Activated gamma-delta T cell (primary cell): Measurements from ENCODE around the gene EPS8L3.
A peak's percentile ranks its signal among the peaks of the same experiment; 100 is the strongest.
"Not testable (repeated sequence)": the region's sequence is repeated elsewhere in the genome, so short reads cannot be mapped to it uniquely, and the experiment has no call there.

Experiments used
- DNase-seq: peaks from one replicate; lab custom pipeline; 2025; lab: John Stamatoyannopoulos, UW

EPS8L3 gene

DNA sequence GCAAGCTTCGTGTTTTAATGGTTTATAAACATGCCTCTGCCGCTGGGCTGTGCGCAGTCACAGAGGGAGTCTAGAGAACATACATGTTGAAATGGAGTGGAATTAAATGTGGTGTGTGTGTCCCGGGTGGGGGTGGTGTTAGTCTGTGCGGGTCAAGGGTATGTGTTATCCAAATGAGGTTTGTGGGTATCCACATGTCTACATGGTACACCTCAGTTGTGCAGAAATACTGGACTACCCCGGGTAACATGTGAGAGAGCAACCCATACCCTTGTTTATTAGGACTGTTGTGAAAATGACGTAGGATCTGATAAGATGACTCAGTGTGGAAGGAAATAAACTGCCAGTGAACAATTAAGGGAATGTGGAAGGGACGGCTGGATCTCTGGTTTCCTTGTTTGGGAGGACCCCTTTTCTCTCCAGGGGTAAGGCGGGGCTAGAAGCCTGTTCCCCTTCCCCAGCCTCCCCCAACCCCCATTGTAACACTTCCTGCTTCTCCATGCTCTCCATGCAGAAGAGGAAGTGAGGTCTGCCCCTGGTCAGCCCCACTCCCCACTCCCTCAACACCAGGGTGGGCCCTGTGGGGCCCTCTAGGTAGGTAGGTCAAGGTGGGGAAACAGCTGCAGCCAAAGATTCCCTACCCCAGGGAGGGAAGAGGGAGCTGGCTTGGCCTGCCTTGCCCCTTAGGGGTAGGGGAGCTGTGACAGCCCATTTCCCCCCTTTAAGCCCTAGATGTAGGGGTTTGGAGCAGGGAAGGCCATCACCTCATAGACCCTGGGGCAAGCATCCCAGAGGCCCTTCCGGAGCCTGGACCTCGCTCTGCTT is 690 bp downstream of the EPS8L3 start:
- DNase-seq = no peak

DNA sequence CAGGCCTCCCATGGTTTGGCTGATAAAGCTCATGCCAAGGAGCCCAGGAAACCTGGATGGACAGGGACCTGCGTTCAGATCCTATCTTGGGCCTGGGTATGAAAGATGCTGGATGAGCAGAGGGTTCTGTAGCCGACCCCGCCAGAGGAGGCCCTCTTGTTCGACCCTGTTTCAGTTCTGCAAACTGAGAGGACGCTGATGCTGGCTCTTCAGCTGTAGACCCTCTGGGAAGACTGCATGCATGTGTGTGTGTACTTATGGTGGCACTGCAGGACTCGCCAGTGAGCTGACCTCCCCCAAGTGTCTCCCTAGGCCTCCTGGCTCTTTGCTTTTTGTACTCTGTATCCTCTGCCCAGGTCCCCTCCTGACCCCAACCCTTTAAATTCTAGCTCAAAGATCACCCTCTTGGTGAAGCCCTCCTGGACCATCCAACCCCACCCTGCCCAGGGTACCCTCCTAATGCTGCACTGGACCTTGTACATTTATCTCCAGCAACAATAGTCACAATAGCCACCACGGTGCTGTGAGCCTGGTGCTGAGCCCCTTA is 1.6 kb downstream of the EPS8L3 start:
- DNase-seq = no peak

DNA sequence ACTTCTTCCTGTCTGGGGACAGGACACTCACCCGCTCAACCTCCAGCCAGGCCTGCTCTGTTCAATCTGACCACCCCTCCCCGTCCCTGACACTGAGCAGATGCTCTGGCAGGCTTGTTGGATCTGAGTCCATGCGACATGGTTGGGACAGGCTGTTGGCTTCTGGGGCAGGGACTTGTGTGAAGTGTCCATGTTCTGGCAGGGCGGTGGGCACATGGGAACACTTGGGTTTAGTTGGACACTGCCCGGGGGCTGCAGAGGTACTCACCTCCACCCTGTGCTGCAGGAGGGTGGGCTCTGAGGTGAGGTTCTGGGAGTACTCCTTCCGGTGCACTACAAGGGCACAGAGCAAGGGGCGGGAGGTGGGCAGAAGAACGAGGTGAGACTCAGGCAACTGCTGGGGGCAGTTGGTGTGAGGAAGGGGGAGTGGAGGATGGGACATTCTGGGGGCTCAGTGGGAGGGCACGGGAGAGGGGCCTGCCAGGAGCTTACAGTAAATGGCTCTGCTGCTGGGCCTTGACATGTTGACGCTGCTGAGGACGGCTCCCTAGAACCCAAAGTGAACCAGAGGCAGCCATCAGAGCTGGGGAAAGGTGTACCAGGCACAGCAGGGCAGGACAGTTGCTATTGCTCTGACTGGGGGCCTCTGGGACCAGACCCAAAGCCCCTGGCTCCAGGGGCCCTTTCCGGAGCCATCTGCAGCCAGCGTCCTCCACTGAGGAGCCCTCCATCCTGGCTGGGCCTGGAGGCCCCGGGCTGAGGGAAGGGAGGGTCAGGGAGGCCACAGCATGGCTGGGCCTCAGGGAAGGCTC is 2.3 kb downstream of the EPS8L3 start:
- DNase-seq = no peak

DNA sequence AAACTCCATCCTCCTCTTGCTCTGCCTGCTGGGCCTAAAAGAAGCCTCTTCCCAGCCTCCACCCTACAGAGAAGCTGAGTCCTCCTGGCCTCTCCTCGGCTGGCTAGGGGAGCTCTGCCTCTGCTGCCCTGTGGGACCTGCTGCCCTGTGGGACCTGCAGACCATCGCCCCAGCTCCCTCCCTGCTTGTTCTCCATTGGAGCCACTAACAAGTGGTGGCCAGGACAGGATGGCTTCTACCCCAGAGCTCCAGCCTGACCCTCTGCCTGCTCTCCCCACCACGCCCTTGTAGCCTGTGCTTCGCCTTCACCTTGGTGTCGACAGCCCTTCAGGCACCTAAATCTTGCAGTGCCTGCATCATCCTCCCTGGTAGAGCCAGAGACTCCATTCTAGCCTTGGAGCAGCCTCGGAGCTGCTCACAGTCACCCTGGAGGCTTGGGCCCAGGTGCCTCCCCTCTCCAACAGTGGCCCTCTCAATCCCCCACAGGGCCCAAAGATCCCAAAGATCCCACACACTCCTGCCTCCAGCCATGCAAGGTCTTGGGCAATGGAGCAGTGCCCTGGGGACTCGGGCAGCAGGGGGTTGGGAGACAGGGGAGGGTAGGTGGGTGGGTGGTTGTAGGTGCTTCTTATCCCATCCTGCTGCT is 3.0 kb downstream of the EPS8L3 start:
- no peak for DNase-seq

DNA sequence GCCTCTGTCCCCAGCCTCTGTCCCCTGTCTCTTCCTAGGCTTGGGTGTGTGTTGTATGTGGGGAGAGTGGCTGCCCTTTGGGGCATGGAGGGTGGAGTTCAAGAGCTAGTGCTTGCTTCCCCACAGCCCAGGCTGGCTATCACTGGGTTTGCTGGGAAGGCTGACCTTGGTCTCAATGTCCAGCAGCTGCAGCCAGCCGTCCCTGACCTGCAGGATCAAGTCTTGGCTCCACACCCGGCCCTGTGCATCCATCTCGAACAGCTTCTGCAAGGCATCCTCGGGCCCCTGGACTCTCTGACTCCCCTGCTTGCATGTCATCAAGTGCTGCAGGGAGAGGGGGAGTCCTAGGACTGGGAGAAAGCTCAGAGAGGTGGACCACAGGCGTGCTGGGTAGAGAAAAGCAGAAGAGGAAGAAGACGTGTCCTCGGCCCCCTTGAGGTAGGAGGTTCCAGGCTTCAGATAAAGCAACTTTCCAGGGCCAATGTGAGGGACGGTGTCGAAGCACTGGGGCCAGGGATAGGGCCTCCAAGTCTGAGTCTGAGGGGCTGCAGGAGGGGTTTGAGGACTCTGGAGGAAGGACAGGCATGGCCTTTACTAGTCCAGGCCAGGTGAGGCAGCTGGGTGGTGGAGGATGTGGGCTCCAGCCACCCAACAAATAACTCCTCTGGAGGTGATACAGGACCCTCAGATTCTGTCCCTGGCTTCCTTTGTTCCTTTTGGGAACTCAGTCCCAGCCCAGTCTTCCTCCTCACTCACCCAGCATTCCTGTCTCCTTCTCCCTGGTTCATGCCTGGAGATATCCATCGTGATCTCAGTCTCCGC is 4.0 kb downstream of the EPS8L3 start:
- DNase-seq = no peak

DNA sequence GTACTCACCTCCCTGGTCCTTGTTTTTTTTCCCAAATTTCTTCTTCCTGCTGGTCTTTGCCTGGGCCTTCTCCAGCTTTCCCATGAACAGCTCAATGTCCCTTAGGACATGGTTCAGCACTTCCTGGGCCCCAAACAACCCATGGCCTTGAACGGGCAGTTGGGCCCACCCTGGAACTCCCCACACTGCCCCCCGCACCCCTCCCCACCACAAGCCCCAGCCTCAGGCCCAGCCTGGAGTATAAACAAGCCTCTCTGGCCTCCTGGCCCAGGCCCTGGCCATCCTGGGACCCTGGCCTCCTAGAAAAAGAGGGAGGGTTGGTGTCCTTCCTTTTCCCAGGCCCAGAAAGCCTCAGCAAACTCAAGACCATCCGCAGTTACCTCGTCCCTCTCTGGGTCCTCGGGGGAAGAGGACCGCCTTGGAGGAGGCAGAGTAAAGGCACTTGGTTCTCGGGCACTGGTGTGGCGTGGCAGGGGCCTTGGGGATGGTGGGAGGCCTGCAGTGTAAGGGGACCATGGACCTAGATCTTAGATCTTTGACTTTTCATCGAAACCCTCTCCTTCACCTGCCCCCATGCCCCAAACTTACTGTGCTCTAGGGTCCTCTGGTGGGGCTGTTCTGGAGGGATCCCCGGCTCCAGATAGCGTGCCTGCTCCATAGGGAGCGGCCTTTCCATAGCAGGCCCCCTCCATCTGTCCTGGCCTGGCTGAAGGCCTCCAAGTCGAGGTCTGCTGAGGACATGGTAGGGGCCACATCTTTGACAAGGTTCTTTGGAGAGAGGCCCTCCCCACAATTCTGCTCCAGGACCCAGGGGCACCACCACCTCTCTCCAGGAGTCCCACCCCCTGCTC is 5.6 kb downstream of the EPS8L3 start:
- DNase-seq = no peak

DNA sequence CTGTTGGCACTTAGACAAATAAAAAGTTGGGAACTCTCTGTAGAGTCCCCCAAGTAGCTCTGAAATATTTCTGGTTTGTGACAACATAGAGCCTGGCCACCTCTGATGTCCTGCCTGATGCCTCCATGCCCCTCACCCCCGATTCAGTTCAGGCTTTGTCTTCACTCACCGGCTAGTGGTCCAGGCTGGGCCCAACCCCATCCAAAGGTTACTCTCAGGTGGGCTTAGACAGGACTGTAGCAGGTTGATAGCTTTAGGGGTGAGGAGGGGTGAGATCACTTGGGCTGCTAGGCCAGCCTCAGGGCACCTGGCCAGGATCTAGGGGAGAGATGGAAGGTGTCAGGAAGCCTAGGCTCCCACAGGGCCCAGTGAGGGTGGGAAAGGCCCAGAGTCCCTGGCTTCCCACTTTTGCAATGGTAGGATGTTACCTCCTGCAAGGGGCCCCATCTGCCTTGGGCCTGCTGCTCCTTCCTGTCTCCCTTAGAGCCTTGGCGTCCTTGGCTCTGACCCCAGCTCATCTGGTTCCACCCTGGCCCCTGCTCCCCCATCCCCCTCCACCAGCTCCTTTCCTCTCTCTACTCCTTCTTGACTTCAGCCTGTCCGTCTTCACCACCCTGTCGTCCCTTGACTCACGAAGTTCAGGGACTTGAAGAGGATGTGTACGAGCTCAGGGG is 6.7 kb downstream of the EPS8L3 start:
- DNase-seq = no peak

DNA sequence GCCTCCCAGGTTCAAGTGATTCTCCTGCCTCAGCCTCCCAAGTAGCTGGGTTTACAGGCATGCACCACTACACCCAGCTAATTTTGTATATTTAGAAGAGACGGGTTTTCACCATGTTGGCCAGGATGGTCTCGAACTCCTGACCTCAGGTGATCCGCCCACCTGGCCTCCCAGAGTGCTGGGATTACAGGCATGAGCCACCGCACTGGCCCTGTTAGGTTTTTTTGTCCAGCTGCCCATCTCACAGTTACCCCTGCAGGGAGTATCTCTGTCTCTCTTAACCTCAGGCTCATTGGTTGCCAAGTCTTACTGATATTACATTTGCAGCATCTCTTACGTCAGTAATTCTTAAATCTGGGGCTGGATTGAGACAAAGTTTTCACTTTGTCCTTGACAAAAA is 7.4 kb downstream of the EPS8L3 start:
- DNase-seq = not testable (repeated sequence)

DNA sequence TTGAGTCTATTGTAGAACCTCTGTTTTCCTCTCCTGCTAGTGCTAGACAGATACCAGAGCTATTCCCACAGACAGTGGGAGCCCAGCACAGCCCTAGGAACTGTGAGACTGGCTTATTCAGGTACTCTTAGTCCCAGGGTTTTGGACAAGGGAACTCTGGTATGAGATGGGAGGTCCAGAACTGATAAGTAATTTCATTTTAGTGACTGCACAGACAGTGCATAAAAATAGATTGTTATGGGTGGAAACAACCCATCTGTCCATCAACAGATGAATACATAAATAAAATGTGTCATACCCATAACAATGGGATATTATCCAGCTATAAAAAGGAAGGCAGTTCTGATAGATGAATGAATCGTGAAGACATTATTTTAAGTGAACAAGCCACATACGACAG is 9.0 kb downstream of the EPS8L3 start:
- no peak for DNase-seq

DNA sequence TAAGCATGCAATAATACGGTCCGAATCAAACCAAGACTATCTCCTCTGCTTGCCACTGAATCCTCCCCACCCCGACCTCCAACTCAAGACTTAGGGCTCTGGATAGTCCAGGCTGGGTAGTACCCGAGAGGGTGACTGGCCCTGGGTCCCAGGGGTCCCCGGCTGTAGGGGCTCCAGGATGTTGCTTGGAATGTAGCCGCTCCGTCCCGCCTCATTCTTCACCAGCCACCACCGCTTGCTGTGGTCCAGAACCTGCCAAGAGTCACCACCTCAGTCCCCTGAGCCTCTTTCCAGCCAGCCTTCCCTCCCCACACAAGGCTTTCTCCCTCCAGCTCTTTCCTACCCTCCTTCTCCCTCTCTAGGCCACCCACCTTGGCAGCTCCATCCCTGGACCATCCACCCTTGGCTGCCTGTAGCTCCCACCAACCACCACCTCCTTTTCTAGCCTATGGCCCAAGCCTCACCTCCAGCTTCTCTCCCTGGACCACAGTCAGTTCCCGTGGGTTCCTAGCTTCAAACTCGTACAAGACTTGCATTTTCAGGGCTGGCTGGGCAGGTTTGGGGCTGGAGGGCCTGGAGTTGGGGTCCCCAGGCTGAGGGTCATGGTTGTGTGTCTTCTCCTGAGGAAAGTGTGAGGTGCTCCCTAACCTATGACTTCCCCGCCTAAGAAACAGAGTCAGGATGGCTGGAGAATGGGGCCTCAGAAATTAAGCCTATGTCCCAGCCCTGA is 12.0 kb downstream of the EPS8L3 start:
- no peak for DNase-seq

DNA sequence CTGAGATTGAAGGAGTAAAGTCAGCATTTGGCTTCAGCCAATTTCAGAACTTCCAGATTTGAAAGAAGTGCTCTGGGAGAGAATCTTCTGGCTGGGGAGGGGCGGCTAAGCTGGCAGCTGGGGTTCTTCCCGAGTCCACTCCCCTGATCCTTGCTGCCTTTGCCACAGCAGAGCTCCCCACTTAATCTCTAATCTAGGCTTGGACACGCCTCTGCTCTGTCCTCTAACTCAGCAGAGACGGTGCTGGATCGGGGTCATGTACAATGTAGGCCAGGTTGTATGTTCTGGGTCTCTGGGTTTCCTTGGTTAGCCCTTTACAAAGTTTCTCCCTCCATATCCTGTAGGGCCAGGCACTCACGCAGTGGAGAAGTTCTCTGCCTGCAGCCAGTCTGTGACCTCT is 12.8 kb downstream of the EPS8L3 start:
- DNase-seq = no peak

DNA sequence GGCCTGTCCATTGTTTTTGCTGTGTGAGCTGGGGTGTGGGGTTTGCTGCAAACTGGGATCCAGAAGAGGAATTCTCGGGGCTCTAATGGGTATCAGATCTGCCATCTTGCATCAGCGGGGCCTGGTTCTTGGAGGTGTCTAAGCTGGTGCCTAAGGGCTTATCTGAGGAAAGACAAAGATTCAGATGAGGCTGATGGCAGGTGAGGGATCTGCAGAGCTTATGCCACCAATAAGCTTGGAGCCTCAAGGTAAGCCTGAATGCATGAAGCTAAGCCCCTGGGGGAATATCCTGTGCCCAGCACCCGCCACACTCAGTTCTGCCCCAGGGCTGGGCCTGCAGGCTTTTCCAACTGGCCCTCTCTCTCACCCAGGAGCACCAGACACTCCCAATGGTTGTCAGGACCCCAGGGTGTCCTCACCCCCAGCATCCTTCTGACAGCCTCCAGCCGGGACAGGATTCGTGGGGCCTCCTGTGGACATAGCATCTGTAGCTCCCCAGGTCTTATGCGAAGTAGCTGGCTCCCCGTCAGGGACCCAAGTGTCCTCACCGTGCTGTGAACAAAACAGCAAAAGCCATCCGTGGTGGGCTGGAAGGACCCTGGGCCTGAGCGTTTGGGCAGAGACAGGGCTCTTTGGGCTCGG is 13.4 kb downstream of the EPS8L3 start:
- no peak for DNase-seq

DNA sequence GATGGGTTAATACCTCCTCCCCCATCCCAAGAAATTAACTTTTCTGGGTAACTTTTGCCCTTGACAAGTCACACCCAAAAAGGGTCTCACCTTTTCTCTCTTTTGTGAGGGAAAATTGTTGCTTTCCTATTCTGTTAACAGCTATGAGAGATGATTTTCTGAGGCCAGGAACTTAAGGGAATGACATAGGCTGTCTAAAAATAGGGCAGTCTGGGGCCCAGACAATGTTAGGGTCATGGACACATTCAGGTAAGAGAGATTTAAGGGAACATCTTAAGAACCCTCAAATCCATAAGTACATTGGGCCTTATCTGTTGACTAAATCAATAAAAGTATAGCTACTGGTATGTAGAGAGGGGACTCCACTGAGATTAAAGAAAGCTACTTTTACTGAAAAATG is 14.5 kb downstream of the EPS8L3 start:
- no peak for DNase-seq

DNA sequence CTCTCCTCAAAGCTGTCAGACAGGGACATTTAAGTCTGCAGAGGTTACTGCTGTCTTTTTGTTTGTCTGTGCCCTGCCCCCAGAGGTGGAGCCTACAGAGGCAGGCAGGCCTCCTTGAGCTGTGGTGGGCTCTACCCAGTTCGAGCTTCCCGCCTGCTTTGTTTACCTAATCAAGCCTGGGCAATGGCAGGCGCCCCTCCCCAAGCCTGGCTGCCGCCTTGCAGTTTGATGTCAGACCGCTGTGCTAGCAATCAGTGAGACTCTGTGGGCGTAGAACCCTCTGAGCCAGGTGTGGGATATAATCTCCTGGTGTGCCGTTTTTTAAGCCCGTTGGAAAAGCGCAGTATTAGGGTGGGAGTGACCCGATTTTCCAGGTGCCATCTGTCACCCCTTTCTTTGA is 15.4 kb downstream of the EPS8L3 start:
- not testable (repeated sequence) for DNase-seq

DNA sequence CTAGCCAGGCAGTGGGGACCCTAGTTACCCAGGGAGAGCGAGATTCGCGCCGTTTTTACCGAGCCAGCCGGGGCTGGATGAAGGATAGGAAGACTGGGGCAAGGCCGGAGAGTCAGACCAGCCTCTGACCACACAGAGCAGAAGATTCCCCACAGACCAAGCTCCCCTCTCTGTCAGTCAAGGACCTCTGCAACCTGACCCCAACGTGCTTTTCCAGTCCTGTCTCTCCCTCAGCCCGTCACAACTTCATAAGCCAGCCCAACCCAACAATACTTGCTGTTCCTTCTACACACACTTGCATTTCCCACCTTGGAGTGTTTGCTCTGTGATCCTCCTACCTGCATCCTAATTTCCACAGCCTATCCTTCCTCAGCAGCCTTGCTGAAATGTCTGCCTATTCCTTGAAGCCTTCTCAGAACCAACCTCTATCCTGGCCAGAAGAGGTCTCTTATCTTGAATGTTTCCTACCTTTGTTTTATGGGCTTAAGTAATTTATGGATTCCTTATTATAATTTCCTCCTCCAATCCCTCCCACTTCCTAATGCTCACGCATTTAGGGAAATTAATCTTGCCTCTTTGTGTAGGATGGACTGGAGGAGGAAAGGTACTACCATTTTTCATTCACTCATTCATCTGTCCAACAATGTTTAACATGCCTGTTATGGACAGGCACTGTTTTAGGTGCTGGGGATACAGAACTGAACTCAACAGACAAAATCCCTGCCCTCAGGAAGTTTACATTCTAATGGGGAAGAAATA is 22.9 kb downstream of the EPS8L3 start, which contains the start of gene GSTM3:
TSS of gene GSTM3 (minus strand) at position 424 of the 759 bp plus-strand sequence. CDS start 751 bp downstream, outside the sequence.
- no peak for DNase-seq

DNA sequence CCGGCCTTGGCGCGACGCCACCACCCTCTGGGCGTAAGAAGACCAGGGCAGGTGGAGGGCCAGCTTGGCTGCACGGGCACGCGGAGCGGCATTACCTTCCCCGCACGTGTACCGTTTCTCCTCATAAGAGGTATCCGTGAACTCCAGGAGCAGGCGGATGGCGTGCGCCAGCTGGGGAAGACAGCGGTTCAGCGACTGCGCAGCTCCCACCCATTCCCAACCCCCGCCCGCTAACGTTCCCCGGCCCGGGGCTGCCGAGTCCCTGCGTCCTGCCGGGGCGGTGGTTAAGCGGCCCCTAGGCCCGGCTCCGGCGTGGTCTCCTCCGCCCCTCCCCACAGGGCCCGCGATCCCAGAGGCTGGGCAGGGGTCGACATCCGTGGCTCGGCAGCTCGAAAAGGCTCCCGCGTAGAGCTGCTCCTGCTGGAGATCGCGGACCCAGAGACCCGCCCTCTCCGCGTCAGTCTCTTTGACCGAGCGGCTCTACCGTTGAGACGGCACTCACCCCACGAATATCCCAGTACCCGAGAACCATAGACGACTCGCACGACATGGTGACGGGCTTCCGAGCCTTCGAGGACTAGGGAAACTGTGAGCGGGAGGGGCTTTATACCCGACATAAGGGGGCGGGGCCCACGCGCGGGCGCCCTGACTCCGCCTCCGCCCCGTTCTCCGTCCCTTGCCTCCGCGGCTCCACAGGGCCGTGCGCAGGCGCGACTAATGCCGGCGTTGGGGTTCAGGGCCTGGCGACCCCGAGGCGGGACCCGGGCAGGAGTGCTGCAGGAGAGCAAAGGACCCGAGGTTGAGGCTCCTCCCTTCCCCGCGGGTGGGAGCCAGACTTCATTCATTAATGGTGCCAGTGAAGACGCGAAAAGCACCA is 23.7 kb downstream of the EPS8L3 start:
- peak; percentile 57 for DNase-seq
